A549 (cell line): ENCODE results near the gene EGFL7.

ENCODE experiments used
- EHMT2 ChIP-seq: fragments of 200-600 bp; sonication (generic); IDR thresholded peaks from 2 replicates; pipeline ENCODE4 v1.6.1; 2016; ENCODE audit warnings: antibody characterized with exemption, low read depth, mild to moderate bottlenecking, moderate library complexity
- EP300 ChIP-seq, 2 experiments: fragments of >200 bp; sonication (Bioruptor Twin); formaldehyde crosslinking; IDR thresholded peaks; 2 replicates in 1 of 2; 3 replicates in 1 of 2; pipeline ENCODE4 v1.6.1; 2016 to 2017
- KDM1A ChIP-seq: fragments of 200-600 bp; sonication (generic); IDR thresholded peaks from 2 replicates; pipeline ENCODE4 v1.6.1; 2016; ENCODE audit warnings: low read depth, mild to moderate bottlenecking
- MAZ ChIP-seq: fragments of 150-350 bp; IDR thresholded peaks from 2 replicates; pipeline ENCODE4 v1.6.1; 2014; ENCODE audit warnings: antibody characterized with exemption, low read depth, low read length, borderline replicate concordance
- NFE2L2 ChIP-seq: fragments of 150-350 bp; conservative IDR thresholded peaks from 2 replicates; pipeline ENCODE4 v1.6.1; 2014; ENCODE audit warnings: low read length
- POLR2A ChIP-seq: IDR thresholded peaks from 2 replicates; pipeline ENCODE4 v1.6.1; 2012; ENCODE audit warnings: mild to moderate bottlenecking, low read length
- RAD21 ChIP-seq, 2 experiments: fragments of >200 bp in 1 of 2; sonication (Bioruptor Twin) in 1 of 2; formaldehyde crosslinking in 1 of 2; IDR thresholded peaks in 1 of 2; conservative IDR thresholded peaks in 1 of 2; 2 replicates in 1 of 2; 3 replicates in 1 of 2; pipeline ENCODE4 v1.6.1; 2012 to 2018; ENCODE audit warnings: inconsistent platforms in 1 of 2
- RFX5 ChIP-seq: fragments of 450-650 bp; IDR thresholded peaks from 2 replicates; pipeline ENCODE4 v1.7.1; 2014; ENCODE audit warnings: antibody characterized with exemption, mild to moderate bottlenecking, moderate library complexity
- TF ChIP-seq, protein P1 (sequence below): fragments of >200 bp; sonication (Bioruptor Twin); formaldehyde crosslinking; IDR thresholded peaks from 3 replicates; pipeline ENCODE4 v1.5.1; 2016
- TF ChIP-seq, protein P2 (sequence below): fragments of 450-650 bp; IDR thresholded peaks from 2 replicates; pipeline ENCODE4 v1.6.1; 2014; ENCODE audit warnings: antibody characterized with exemption
- TF ChIP-seq, protein P3 (sequence below): fragments of 200-600 bp; sonication (generic); IDR thresholded peaks from 2 replicates; pipeline ENCODE4 v1.6.1; 2016; ENCODE audit warnings: antibody characterized with exemption, mild to moderate bottlenecking, moderate library complexity

DNA sequence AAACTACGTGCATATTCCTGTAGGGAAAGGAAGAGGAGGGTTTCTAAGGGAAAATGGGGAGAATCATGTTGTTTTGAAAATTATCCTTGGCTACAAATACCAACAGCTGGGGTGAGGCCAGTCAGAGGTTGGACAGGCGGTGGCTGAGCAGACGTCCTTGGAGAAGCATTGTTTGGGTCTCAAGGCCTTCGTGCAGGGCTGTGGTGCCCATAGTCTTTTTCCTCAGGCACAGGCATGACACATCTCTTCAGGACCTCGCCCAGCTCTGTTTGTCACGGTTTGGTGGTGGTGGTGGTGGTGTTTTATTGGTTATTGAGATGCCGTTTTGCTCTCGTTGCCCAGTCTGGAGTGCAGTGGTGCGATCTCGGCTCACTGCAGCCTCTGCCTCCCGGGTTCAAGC is 27.8 kb upstream of the EGFL7 start:
- TF ChIP-seq, protein P1, sequence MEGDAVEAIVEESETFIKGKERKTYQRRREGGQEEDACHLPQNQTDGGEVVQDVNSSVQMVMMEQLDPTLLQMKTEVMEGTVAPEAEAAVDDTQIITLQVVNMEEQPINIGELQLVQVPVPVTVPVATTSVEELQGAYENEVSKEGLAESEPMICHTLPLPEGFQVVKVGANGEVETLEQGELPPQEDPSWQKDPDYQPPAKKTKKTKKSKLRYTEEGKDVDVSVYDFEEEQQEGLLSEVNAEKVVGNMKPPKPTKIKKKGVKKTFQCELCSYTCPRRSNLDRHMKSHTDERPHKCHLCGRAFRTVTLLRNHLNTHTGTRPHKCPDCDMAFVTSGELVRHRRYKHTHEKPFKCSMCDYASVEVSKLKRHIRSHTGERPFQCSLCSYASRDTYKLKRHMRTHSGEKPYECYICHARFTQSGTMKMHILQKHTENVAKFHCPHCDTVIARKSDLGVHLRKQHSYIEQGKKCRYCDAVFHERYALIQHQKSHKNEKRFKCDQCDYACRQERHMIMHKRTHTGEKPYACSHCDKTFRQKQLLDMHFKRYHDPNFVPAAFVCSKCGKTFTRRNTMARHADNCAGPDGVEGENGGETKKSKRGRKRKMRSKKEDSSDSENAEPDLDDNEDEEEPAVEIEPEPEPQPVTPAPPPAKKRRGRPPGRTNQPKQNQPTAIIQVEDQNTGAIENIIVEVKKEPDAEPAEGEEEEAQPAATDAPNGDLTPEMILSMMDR = no peak
- TF ChIP-seq RAD21 (conservative IDR thresholded peaks at IDR 0.05 in 1 of 2, IDR thresholded peaks at IDR 0.05 in 1 of 2) (no peak), POLR2A (no peak), RFX5 (no peak), KDM1A (no peak), EP300 (IDR thresholded peaks at IDR 0.05) (no peak), EHMT2 (no peak), NFE2L2 (no peak), MAZ (no peak)
- TF ChIP-seq, protein P2, sequence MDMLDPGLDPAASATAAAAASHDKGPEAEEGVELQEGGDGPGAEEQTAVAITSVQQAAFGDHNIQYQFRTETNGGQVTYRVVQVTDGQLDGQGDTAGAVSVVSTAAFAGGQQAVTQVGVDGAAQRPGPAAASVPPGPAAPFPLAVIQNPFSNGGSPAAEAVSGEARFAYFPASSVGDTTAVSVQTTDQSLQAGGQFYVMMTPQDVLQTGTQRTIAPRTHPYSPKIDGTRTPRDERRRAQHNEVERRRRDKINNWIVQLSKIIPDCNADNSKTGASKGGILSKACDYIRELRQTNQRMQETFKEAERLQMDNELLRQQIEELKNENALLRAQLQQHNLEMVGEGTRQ = no peak
- TF ChIP-seq, protein P3, sequence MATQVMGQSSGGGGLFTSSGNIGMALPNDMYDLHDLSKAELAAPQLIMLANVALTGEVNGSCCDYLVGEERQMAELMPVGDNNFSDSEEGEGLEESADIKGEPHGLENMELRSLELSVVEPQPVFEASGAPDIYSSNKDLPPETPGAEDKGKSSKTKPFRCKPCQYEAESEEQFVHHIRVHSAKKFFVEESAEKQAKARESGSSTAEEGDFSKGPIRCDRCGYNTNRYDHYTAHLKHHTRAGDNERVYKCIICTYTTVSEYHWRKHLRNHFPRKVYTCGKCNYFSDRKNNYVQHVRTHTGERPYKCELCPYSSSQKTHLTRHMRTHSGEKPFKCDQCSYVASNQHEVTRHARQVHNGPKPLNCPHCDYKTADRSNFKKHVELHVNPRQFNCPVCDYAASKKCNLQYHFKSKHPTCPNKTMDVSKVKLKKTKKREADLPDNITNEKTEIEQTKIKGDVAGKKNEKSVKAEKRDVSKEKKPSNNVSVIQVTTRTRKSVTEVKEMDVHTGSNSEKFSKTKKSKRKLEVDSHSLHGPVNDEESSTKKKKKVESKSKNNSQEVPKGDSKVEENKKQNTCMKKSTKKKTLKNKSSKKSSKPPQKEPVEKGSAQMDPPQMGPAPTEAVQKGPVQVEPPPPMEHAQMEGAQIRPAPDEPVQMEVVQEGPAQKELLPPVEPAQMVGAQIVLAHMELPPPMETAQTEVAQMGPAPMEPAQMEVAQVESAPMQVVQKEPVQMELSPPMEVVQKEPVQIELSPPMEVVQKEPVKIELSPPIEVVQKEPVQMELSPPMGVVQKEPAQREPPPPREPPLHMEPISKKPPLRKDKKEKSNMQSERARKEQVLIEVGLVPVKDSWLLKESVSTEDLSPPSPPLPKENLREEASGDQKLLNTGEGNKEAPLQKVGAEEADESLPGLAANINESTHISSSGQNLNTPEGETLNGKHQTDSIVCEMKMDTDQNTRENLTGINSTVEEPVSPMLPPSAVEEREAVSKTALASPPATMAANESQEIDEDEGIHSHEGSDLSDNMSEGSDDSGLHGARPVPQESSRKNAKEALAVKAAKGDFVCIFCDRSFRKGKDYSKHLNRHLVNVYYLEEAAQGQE = no peak
